Common myeloid progenitor, CD34-positive (primary cell): ENCODE results near the gene SH3GLB2.

Experiments used
- CTCF ChIA-PET: fragments of 350-600 bp; sonication (Branson Sonifier 250); formaldehyde crosslinking; loops from one replicate; lab custom pipeline; 2021; ENCODE audit warnings: antibody characterized with exemption; lab: Charles Lee
- POLR2A ChIA-PET: fragments of 350-600 bp; sonication (Branson Sonifier 250); formaldehyde crosslinking; loops from one replicate; lab custom pipeline; 2021; ENCODE audit warnings: antibody characterized with exemption; lab: Charles Lee
- DNase-seq, 3 donors: peaks; one replicate each; pipeline versions ENCODE4 v3.0.0 to v3.0.0-alpha.2; 2013
- H3K27ac ChIP-seq, 2 experiments: 1 replicate in 1 of 2; 2 replicates in 1 of 2; pipeline ENCODE4 v1.7.0; 2013; ENCODE audit warnings: inconsistent platforms in 2 of 2, low read length in 2 of 2, mild to moderate bottlenecking in 2 of 2, low read depth in 1 of 2, moderate library complexity in 1 of 2; ENCODE audit not compliant: severe bottlenecking in 2 of 2, insufficient read depth in 1 of 2, poor library complexity in 1 of 2
- H3K27me3 ChIP-seq, 5 experiments: replicated peaks in 2 of 5; 1 replicate in 3 of 5; 2 replicates in 2 of 5; pipeline versions ENCODE4 v1.6.1 to v1.7.0; 2013; ENCODE audit warnings: low read length in 4 of 5, mild to moderate bottlenecking in 2 of 5, moderate library complexity in 2 of 5, inconsistent platforms in 1 of 5; ENCODE audit not compliant: insufficient read depth in 5 of 5, control insufficient read depth in 4 of 5
- H3K36me3 ChIP-seq, 4 experiments: 1 replicate in 2 of 4; 2 replicates in 2 of 4; pipeline versions ENCODE4 v1.6.1 to v1.7.0; 2013; ENCODE audit warnings: low read length in 3 of 4, control low read depth in 1 of 4, mild to moderate bottlenecking in 1 of 4; ENCODE audit not compliant: control insufficient read depth in 4 of 4, insufficient read depth in 4 of 4
- H3K4me1 ChIP-seq, 4 experiments: 1 replicate in 3 of 4; 2 replicates in 1 of 4; pipeline versions ENCODE4 v1.6.1 to v1.7.1; 2013; ENCODE audit warnings: low read length in 3 of 4, mild to moderate bottlenecking in 3 of 4, control low read depth in 1 of 4, inconsistent platforms in 1 of 4, moderate library complexity in 1 of 4; ENCODE audit not compliant: control insufficient read depth in 4 of 4, insufficient read depth in 4 of 4; ENCODE audit errors: control extremely low read depth in 1 of 4
- H3K4me3 ChIP-seq, 7 experiments: 1 replicate in 4 of 7; 2 replicates in 3 of 7; pipeline versions ENCODE4 v1.5.1 to v1.7.0; 2013; ENCODE audit warnings: mild to moderate bottlenecking in 7 of 7, low read length in 6 of 7, moderate library complexity in 6 of 7, inconsistent platforms in 2 of 7, low read depth in 2 of 7, control low read depth in 1 of 7; ENCODE audit not compliant: insufficient read depth in 4 of 7, control insufficient read depth in 1 of 7; ENCODE audit errors: extremely low read depth in 1 of 7
- H3K9me3 ChIP-seq, 5 experiments: 1 replicate in 4 of 5; 2 replicates in 1 of 5; pipeline versions ENCODE4 v1.6.1 to v1.7.1; 2013; ENCODE audit warnings: low read length in 4 of 5, mild to moderate bottlenecking in 2 of 5, inconsistent platforms in 1 of 5, low read depth in 1 of 5, moderate library complexity in 1 of 5; ENCODE audit not compliant: control insufficient read depth in 4 of 5, insufficient read depth in 2 of 5; ENCODE audit errors: control extremely low read depth in 1 of 5
- WGBS: methylation state at CpG from one replicate; pipeline ENCODE4 v1.1.5; 2013; ENCODE audit not compliant: insufficient coverage; 5-methylcytosine and 5-hydroxymethylcytosine counted together

SH3GLB2 gene

DNA sequence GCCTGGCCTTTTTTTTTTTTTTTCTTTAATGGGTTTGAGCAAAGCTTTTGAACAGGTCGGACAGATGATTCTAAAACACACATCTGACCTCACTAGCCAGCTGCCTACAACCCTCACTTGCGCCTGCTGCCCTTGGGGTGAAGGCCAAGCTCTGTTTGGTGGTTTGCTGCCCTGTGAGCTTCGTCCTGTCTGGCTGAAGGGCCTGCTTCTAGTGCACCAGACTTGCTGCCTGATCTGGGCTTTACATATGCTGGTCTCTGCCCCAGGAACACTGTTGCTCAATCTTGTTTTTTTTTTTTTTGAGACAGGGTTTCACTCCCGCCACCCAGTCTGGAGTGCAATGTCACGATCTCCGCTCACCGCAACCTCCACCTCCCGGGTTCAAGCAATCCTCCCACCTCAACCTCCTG, 36.4 kb upstream of the SH3GLB2 start:
- Histone ChIP-seq H3K9me3 (no peaks in the 10 kb centered on the region), H3K36me3 (peaks cover 11 to 71% (median 59%) of the 10 kb centered on the region in 4 experiments), H3K27me3 (no peaks in the 10 kb centered on the region), H3K27ac (no peak overlapping the region), H3K4me1 (peaks cover 2 to 23% (median 18%) of the 10 kb centered on the region in 4 experiments), H3K4me3 (no peak overlapping the region)
- 98% methylated on average over 6 of the region's 8 CpGs for WGBS
- no peak for DNase-seq
- POLR2A ChIA-PET: no interaction called here
- CTCF ChIA-PET: no interaction called here

DNA sequence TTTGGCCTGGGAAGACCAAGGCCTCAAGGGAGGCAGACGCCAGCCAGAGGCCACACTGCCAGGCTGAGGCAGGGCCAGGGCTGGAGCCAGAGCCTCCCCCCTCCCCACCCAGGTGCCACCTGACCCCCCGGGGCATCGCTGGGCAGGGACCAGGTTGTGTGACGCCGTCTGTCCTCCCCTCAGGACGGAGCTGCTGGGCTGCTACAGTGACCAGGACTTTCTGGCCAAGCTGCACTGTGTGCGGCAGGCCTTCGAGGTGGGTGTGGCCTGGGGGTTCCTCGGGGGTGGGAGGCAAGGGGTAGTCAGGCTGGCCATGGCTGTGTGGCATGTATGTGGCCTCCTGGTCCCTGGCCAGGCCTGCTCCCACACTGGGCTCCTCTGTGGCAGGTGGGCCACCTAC, 34.9 kb upstream of the SH3GLB2 start:
- ChIA-PET POLR2A (interaction anchor here (0.6 kb wide), 1 partner anchor 14 kb away, joined by 3 read pairs; no protein-coding TSS in a partner anchor), CTCF (no interaction called here)
- Histone ChIP-seq H3K9me3 (no peaks in the 10 kb centered on the region), H3K4me1 (peaks cover 0 to 14% (median 7%) of the 10 kb centered on the region in 4 experiments), H3K27me3 (no peaks in the 10 kb centered on the region), H3K4me3 (no peak overlapping the region), H3K36me3 (peaks cover 11 to 69% (median 60%) of the 10 kb centered on the region in 4 experiments), H3K27ac (no peak overlapping the region)
- 93% methylated on average over 6 of the region's 9 CpGs for WGBS
- no peak for DNase-seq

DNA sequence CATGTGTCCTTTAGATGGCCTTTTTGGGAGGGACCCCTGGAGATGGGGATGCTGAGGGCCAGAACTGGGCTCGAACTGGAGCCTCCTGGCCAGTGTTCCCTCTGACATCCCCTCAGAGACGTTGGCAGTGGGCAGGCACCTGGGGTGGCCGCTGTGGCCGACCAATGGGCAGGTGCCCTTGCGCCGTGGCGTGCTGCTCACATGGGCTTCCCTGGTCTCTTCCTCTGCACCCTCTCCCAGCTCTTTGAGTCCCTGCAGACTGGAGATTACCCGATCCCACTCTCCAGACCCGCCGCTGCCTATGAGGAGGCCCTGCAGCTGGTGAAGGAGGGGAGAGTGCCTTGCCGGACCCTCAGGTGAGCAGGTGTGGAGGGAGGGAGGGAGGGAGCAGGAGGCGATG, 32.9 kb upstream of the SH3GLB2 start:
- no peaks in the 10 kb centered on the region for H3K27me3 ChIP-seq
- H3K4me3 ChIP-seq: no peak overlapping the region
- ChIA-PET CTCF (no interaction called here), POLR2A (no interaction called here)
- H3K4me1 ChIP-seq: peaks cover 0 to 7% (median 2%) of the 10 kb centered on the region in 4 experiments
- H3K9me3 ChIP-seq: no peaks in the 10 kb centered on the region
- H3K36me3 ChIP-seq: peaks cover 7 to 66% (median 50%) of the 10 kb centered on the region in 4 experiments
- 100% methylated on average over 3 of the region's 12 CpGs for WGBS
- no peak overlapping the region for H3K27ac ChIP-seq
- no peak for DNase-seq

DNA sequence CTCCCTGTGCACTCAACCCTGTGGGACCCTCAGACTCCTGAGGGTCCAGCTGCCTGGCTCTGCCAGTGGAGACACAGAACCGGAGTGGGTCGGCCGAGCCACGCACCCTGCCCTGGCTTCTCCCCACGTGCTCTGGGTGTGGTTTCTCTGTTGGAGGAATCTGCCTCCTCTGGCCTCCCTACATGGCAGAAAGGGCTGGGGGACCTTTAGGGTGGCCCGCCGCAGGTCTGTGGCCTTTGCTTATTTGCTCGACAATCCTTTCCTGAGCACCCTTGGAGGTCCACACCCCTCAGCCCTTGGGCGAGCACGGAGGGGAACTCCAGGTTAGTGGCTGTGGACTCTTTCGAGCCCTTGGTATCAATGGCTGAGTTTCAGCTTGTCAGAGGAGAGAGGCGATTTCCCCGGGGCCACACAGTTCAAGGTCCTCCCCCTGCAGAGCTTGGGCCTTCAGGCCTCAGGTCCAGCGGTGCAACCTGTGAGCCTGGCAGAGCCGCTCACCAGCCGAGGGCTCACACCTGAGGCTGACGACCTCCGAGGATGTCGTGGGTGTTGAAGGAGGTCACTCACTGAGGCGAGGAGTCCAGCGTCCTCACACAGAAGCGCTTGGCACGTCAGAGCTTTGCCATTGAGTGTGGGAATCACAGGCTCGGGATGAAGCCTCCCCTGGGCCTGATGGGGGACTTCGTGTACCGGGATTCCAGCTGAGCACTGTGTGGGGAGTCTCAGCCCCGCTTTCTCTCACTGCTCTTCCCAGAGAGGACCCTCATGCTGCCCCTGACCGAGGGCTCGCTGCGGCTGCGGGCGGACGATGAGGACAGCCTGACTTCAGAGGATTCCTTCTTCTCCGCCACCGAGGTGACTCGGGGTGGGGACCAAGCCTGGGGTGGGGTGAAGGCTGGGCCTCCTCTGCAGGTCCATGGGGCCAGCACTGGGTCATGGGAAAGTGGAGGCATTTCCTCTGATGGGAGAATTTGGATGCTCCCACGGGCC, 32.0 kb upstream of the SH3GLB2 start:
- no peak overlapping the region for H3K27ac ChIP-seq
- whole genome bisulfite sequencing: 98% methylated on average over 37 of the region's 37 CpGs
- H3K9me3 ChIP-seq: no peaks in the 10 kb centered on the region
- peaks cover 8 to 60% (median 45%) of the 10 kb centered on the region in 4 experiments for H3K36me3 ChIP-seq
- ChIA-PET POLR2A (no interaction called here), CTCF (no interaction called here)
- H3K4me1 ChIP-seq: peaks cover 0 to 7% (median 2%) of the 10 kb centered on the region in 4 experiments
- no peak for DNase-seq
- no peaks in the 10 kb centered on the region for H3K27me3 ChIP-seq
- H3K4me3 ChIP-seq: no peak overlapping the region

DNA sequence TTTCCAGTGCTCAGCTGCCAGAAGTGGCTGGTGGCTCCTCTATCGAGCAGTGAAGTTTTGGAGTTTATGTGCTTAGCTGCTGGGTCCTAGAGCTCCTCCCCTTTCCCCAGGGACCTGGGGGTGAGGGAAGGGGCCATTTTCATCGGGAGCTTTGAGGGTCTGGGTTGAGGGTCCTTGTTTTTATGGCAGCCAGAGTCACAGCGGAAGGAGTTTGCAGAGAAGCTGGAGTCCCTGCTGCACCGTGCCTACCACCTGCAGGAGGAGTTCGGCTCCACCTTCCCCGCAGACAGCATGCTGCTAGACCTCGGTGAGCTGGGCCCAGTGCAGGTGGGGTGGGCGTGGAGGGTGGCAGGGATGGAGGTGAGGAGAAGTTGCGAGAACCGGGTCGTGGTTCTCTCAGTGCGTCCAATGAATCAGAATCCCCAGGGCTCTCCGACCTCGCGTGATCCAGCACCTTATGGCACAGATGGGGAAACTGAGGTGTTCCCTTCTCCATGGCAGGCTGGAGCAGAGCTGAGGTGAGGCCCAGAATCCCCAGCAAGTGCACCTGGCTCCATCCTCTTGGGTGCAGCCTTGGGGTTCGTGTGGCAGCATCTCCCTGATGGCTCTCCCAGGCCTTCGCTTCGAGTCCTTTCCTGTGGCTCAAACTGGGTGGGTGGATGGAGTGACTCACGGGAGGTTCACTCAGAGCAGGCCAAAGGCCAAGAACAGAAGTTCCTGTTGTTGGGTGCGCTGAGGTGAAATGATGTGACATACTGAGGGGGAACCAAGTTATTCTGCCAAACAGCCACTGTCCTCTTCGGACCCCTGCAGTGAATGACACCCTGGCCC, 31.0 kb upstream of the SH3GLB2 start:
- H3K9me3 ChIP-seq: no peaks in the 10 kb centered on the region
- CTCF ChIA-PET: interaction anchor here (1.0 kb wide), 1 partner anchor 8 kb away, joined by 3 read pairs; no protein-coding TSS in a partner anchor
- no peak for DNase-seq
- peaks cover 0 to 7% (median 2%) of the 10 kb centered on the region in 4 experiments for H3K4me1 ChIP-seq
- H3K36me3 ChIP-seq: peaks cover 8 to 58% (median 43%) of the 10 kb centered on the region in 4 experiments
- no peak overlapping the region for H3K4me3 ChIP-seq
- H3K27me3 ChIP-seq: no peaks in the 10 kb centered on the region
- WGBS: 95% methylated on average over 18 of the region's 21 CpGs
- POLR2A ChIA-PET: no interaction called here
- H3K27ac ChIP-seq: no peak overlapping the region

DNA sequence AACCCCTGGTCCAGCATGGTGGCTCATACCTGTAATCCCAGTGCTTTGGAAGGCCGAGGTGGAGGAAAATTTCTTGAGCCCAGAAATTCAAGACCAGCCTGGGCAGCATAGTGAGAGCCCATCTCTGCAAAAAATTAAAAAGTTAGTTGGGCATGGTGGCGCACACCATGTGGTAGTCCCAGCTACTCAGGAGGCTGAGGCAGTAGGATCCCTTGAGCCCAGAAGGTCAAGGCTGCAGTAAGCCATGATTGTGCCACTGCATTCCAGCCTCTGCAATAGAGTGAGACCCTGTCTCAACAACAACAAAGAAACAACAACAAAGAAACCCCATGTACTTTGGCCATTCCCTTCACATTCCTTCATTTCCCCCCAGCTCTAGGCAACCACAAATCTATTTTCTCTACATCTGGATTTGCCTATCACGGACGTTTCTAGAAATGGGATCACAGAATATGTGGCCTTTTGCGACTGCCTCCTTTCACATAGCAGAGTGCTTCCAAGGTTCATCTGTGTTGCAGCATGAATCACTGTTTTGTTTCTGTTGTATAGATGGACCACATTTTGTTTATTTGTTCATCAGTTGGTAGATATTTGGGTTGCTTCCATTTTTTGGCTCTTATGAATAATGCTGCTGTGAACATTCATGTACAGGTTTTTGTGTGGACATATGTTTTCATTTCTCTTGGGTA, 26.2 kb upstream of the SH3GLB2 start:
- Histone ChIP-seq H3K9me3 (no peaks in the 10 kb centered on the region), H3K4me3 (no peak overlapping the region), H3K4me1 (peaks cover 0 to 7% (median 2%) of the 10 kb centered on the region in 4 experiments), H3K27me3 (no peaks in the 10 kb centered on the region), H3K36me3 (peaks cover 10 to 40% (median 25%) of the 10 kb centered on the region in 4 experiments), H3K27ac (no peak overlapping the region)
- POLR2A ChIA-PET: no interaction called here
- no peak for DNase-seq
- CTCF ChIA-PET: no interaction called here
- WGBS: 100% methylated on average over 5 of the region's 5 CpGs
